Progenitor cell of endocrine pancreas (in vitro differentiated cells): ENCODE results near the gene PANX3. TPM values are rescaled to one million over a fixed set of nuclear protein-coding genes. Genes with fewer than 3 reads are reported as not detected.

Source experiments
- DNase-seq: peaks from one replicate; pipeline ENCODE4 v3.0.0; 2021; ENCODE audit warnings: low spot score; ENCODE audit not compliant: unreplicated experiment
- H3K27ac Mint-ChIP-seq: 2 replicates; pipeline ENCODE4 v1.8.0; 2021; ENCODE audit warnings: mild to moderate bottlenecking, moderate library complexity, mixed read lengths
- H3K27me3 Mint-ChIP-seq: 2 replicates; pipeline ENCODE4 v1.8.0; 2021; ENCODE audit warnings: mixed read lengths
- H3K36me3 Mint-ChIP-seq: 2 replicates; pipeline ENCODE4 v1.8.0; 2022; ENCODE audit warnings: mixed read lengths; ENCODE audit not compliant: insufficient read depth
- H3K4me1 Mint-ChIP-seq: 2 replicates; pipeline ENCODE4 v1.8.0; 2021; ENCODE audit warnings: low read depth, mixed read lengths
- H3K4me3 Mint-ChIP-seq: 2 replicates; pipeline ENCODE4 v1.8.0; 2021; ENCODE audit warnings: low read depth, mild to moderate bottlenecking, moderate library complexity, mixed read lengths
- H3K9me3 Mint-ChIP-seq: 2 replicates; pipeline ENCODE4 v1.8.0; 2021; ENCODE audit warnings: low read depth, mixed read lengths
- CTCF ChIP-seq: fragments of 200-600 bp; sonication (generic); IDR thresholded peaks from one replicate; pipeline ENCODE4 v1.5.0; 2021; ENCODE audit warnings: antibody characterized with exemption, mild to moderate bottlenecking; ENCODE audit not compliant: unreplicated experiment
- total RNA-seq: library from RNA; stranded (reverse); gene quantifications from 2 replicates; pipeline ENCODE4 v1.2.1, GENCODE V29; 2021

PANX3 gene
- total RNA-seq, 1 donor from 2014 or later, result not detected

GRCh38 chr11:124638500-124638899, 27.3 kb downstream of the PANX3 start:
- TF ChIP-seq CTCF, result no peak
- H3K4me1 Mint-ChIP-seq, result no peaks in the 10 kb centered on the region
- no peak for DNase-seq
- H3K36me3 Mint-ChIP-seq, result peaks cover 13% of the 10 kb centered on the region
- no peaks in the 10 kb centered on the region for H3K27me3 Mint-ChIP-seq
- H3K9me3 Mint-ChIP-seq, result no peaks in the 10 kb centered on the region
- H3K4me3 Mint-ChIP-seq, result no peak overlapping the region
- H3K27ac Mint-ChIP-seq, result no peak overlapping the region

GRCh38 chr11:124639186-124639585, 28.0 kb downstream of the PANX3 start:
- Mint-ChIP-seq H3K36me3 (peaks cover 11% of the 10 kb centered on the region), H3K27ac (no peak overlapping the region), H3K4me3 (no peak overlapping the region), H3K27me3 (no peaks in the 10 kb centered on the region), H3K9me3 (no peaks in the 10 kb centered on the region), H3K4me1 (no peaks in the 10 kb centered on the region)
- no peak for DNase-seq
- no peak for TF ChIP-seq CTCF

GRCh38 chr11:124640666-124641065, 29.4 kb downstream of the PANX3 start:
- no peaks in the 10 kb centered on the region for H3K27me3 Mint-ChIP-seq
- no peak for TF ChIP-seq CTCF
- no peaks in the 10 kb centered on the region for H3K9me3 Mint-ChIP-seq
- H3K4me3 Mint-ChIP-seq, result no peak overlapping the region
- DNase-seq, result no peak
- H3K36me3 Mint-ChIP-seq, result peaks cover 11% of the 10 kb centered on the region
- H3K27ac Mint-ChIP-seq, result no peak overlapping the region
- peaks cover 3% of the 10 kb centered on the region for H3K4me1 Mint-ChIP-seq

GRCh38 chr11:124642628-124643027, 31.4 kb downstream of the PANX3 start:
- no peak for TF ChIP-seq CTCF
- peaks cover 4% of the 10 kb centered on the region for H3K36me3 Mint-ChIP-seq
- H3K4me1 Mint-ChIP-seq, result peaks cover 3% of the 10 kb centered on the region
- no peaks in the 10 kb centered on the region for H3K9me3 Mint-ChIP-seq
- H3K4me3 Mint-ChIP-seq, result no peak overlapping the region
- no peaks in the 10 kb centered on the region for H3K27me3 Mint-ChIP-seq
- no peak overlapping the region for H3K27ac Mint-ChIP-seq
- DNase-seq, result no peak

GRCh38 chr11:124643042-124643604, 31.9 kb downstream of the PANX3 start:
- TF ChIP-seq CTCF, result no peak
- Mint-ChIP-seq H3K9me3 (no peaks in the 10 kb centered on the region), H3K4me3 (no peak overlapping the region), H3K36me3 (peaks cover 2% of the 10 kb centered on the region), H3K27ac (no peak overlapping the region), H3K4me1 (peaks cover 3% of the 10 kb centered on the region), H3K27me3 (no peaks in the 10 kb centered on the region)
- DNase-seq, result no peak
